ENCODE data around the gene TTR. TPM values are rescaled to one million over a fixed set of nuclear protein-coding genes. Genes with fewer than 3 reads are reported as not detected.
A peak's percentile ranks its signal among the peaks of the same experiment; 100 is the strongest.

TTR gene
- total and polyA plus RNA-seq, 2 of the 13 experiments (the other 11 are each of a cell fraction or from before 2014, with no cell fraction given), result 91.3 to 496 TPM

DNA sequence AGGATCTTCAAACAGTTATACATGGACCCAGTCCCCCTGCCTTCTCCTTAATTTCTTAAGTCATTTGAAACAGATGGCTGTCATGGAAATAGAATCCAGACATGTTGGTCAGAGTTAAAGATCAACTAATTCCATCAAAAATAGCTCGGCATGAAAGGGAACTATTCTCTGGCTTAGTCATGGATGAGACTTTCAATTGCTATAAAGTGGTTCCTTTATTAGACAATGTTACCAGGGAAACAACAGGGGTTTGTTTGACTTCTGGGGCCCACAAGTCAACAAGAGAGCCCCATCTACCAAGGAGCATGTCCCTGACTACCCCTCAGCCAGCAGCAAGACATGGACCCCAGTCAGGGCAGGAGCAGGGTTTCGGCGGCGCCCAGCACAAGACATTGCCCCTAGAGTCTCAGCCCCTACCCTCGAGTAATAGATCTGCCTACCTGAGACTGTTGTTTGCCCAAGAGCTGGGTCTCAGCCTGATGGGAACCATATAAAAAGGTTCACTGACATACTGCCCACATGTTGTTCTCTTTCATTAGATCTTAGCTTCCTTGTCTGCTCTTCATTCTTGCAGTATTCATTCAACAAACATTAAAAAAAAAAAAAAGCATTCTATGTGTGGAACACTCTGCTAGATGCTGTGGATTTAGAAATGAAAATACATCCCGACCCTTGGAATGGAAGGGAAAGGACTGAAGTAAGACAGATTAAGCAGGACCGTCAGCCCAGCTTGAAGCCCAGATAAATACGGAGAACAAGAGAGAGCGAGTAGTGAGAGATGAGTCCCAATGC lies 4.6 kb downstream of the TTR start (continued):
- TF ChIP-seq NR2C2 (CRISPR knock-in tag; IDR thresholded peaks at IDR 0.05; ENCODE audit: borderline replicate concordance), result no peak
- TF ChIP-seq, protein P1, sequence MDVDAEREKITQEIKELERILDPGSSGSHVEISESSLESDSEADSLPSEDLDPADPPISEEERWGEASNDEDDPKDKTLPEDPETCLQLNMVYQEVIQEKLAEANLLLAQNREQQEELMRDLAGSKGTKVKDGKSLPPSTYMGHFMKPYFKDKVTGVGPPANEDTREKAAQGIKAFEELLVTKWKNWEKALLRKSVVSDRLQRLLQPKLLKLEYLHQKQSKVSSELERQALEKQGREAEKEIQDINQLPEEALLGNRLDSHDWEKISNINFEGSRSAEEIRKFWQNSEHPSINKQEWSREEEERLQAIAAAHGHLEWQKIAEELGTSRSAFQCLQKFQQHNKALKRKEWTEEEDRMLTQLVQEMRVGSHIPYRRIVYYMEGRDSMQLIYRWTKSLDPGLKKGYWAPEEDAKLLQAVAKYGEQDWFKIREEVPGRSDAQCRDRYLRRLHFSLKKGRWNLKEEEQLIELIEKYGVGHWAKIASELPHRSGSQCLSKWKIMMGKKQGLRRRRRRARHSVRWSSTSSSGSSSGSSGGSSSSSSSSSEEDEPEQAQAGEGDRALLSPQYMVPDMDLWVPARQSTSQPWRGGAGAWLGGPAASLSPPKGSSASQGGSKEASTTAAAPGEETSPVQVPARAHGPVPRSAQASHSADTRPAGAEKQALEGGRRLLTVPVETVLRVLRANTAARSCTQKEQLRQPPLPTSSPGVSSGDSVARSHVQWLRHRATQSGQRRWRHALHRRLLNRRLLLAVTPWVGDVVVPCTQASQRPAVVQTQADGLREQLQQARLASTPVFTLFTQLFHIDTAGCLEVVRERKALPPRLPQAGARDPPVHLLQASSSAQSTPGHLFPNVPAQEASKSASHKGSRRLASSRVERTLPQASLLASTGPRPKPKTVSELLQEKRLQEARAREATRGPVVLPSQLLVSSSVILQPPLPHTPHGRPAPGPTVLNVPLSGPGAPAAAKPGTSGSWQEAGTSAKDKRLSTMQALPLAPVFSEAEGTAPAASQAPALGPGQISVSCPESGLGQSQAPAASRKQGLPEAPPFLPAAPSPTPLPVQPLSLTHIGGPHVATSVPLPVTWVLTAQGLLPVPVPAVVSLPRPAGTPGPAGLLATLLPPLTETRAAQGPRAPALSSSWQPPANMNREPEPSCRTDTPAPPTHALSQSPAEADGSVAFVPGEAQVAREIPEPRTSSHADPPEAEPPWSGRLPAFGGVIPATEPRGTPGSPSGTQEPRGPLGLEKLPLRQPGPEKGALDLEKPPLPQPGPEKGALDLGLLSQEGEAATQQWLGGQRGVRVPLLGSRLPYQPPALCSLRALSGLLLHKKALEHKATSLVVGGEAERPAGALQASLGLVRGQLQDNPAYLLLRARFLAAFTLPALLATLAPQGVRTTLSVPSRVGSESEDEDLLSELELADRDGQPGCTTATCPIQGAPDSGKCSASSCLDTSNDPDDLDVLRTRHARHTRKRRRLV (CRISPR knock-in tag; IDR thresholded peaks at IDR 0.05), result no peak
- no peak for TF ChIP-seq TOPORS (CRISPR knock-in tag; IDR thresholded peaks at IDR 0.05)
- TF ChIP-seq, protein P2, sequence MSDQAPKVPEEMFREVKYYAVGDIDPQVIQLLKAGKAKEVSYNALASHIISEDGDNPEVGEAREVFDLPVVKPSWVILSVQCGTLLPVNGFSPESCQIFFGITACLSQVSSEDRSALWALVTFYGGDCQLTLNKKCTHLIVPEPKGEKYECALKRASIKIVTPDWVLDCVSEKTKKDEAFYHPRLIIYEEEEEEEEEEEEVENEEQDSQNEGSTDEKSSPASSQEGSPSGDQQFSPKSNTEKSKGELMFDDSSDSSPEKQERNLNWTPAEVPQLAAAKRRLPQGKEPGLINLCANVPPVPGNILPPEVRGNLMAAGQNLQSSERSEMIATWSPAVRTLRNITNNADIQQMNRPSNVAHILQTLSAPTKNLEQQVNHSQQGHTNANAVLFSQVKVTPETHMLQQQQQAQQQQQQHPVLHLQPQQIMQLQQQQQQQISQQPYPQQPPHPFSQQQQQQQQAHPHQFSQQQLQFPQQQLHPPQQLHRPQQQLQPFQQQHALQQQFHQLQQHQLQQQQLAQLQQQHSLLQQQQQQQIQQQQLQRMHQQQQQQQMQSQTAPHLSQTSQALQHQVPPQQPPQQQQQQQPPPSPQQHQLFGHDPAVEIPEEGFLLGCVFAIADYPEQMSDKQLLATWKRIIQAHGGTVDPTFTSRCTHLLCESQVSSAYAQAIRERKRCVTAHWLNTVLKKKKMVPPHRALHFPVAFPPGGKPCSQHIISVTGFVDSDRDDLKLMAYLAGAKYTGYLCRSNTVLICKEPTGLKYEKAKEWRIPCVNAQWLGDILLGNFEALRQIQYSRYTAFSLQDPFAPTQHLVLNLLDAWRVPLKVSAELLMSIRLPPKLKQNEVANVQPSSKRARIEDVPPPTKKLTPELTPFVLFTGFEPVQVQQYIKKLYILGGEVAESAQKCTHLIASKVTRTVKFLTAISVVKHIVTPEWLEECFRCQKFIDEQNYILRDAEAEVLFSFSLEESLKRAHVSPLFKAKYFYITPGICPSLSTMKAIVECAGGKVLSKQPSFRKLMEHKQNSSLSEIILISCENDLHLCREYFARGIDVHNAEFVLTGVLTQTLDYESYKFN (CRISPR knock-in tag; conservative IDR thresholded peaks at IDR 0.05), result 0 out of 2 replicates have a peak, but pooled peaks have one; percentile 28
- no peak for TF ChIP-seq MAF1 (CRISPR knock-in tag; IDR thresholded peaks at IDR 0.05; ENCODE audit: borderline replicate concordance)
- TF ChIP-seq KMT2A (CRISPR knock-in tag; IDR thresholded peaks at IDR 0.05), result no peak
- no peak for TF ChIP-seq AHR (CRISPR knock-in tag; IDR thresholded peaks at IDR 0.05)
- TF ChIP-seq KLF11 (CRISPR knock-in tag; IDR thresholded peaks at IDR 0.05), result no peak
- TF ChIP-seq HDAC1 (CRISPR knock-in tag; IDR thresholded peaks at IDR 0.05), result no peak
- TF ChIP-seq ZNF772 (CRISPR knock-in tag; IDR thresholded peaks at IDR 0.05), result no peak
- TF ChIP-seq, protein P3, sequence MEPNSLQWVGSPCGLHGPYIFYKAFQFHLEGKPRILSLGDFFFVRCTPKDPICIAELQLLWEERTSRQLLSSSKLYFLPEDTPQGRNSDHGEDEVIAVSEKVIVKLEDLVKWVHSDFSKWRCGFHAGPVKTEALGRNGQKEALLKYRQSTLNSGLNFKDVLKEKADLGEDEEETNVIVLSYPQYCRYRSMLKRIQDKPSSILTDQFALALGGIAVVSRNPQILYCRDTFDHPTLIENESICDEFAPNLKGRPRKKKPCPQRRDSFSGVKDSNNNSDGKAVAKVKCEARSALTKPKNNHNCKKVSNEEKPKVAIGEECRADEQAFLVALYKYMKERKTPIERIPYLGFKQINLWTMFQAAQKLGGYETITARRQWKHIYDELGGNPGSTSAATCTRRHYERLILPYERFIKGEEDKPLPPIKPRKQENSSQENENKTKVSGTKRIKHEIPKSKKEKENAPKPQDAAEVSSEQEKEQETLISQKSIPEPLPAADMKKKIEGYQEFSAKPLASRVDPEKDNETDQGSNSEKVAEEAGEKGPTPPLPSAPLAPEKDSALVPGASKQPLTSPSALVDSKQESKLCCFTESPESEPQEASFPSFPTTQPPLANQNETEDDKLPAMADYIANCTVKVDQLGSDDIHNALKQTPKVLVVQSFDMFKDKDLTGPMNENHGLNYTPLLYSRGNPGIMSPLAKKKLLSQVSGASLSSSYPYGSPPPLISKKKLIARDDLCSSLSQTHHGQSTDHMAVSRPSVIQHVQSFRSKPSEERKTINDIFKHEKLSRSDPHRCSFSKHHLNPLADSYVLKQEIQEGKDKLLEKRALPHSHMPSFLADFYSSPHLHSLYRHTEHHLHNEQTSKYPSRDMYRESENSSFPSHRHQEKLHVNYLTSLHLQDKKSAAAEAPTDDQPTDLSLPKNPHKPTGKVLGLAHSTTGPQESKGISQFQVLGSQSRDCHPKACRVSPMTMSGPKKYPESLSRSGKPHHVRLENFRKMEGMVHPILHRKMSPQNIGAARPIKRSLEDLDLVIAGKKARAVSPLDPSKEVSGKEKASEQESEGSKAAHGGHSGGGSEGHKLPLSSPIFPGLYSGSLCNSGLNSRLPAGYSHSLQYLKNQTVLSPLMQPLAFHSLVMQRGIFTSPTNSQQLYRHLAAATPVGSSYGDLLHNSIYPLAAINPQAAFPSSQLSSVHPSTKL (CRISPR knock-in tag; IDR thresholded peaks at IDR 0.05), result peak; percentile 24; the same call in 1 of the 2 replicates
- TF ChIP-seq, protein P4, sequence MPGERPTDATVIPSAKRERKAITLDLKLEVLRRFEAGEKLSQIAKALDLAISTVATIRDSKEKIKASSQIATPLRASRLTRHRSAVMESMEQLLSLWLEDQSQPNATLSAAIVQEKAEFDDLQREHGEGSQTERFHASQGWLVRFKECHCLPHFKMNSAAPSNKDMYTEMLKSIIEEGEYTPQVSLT (CRISPR knock-in tag; IDR thresholded peaks at IDR 0.05; ENCODE audit: borderline replicate concordance, low read depth), result no peak
- TF ChIP-seq ZNF83 (CRISPR knock-in tag; IDR thresholded peaks at IDR 0.05; ENCODE audit: borderline replicate concordance), result no peak
- TF ChIP-seq KLF6 (CRISPR knock-in tag; IDR thresholded peaks at IDR 0.05), result no peak
- no peak for TF ChIP-seq ATRX (CRISPR knock-in tag; IDR thresholded peaks at IDR 0.05; ENCODE audit: borderline replicate concordance)
- no peak for TF ChIP-seq ZNF17 (CRISPR knock-in tag; IDR thresholded peaks at IDR 0.05)

Data from HepG2 (cell line).